D721Med (cell line): ENCODE measurements around the gene ZNF513.

Experiments
- DNase-seq: peaks from one replicate; pipeline ENCODE4 v3.0.0; 2011; ENCODE audit warnings: low spot score; ENCODE audit not compliant: insufficient read length
- FAIRE-seq: peaks from 2 replicates; lab custom pipeline; 2011; peaks lifted over from hg19 to GRCh38; lab: Jason Lieb, UNC
- CTCF ChIP-seq: IDR thresholded peaks from 2 replicates; pipeline ENCODE4 v1.5.1; 2012; ENCODE audit warnings: mild to moderate bottlenecking, control low read depth; ENCODE audit not compliant: insufficient read depth; ENCODE audit errors: missing control alignments

ZNF513 gene

GRCh38 chr2:27379836-27380625, 503 bp downstream of the ZNF513 start:
- no peak for TF ChIP-seq CTCF
- DNase-seq (no peak), FAIRE-seq (no peak)

DNA sequence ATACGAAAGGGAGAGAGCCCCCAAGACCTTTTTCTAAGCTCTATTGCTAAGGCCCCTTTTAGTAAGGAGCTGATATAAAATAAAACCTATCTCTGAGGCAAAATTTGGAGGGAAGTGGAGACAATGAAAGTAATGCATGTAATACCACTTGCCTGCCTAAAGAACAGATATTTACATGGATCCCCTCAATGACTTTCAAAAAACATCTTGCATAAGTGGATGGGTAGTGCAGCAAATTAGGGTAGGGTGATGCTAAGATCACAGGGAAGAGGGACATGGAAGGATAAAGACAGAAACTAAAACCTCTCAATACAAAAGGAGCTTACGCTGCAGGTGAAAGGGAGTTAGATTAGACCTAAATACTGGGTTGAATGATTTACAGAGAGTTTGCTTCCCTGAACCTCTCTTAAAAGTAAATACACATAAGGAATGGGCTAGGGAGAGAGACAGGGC, 1.1 kb downstream of the ZNF513 start:
- DNase-seq (no peak), FAIRE-seq (no peak)
- no peak for TF ChIP-seq CTCF

- FAIRE-seq (no peak), DNase-seq (no peak)
- no peak for TF ChIP-seq CTCF
Observed at GRCh38 chr2:27378809-27379290, 1.7 kb downstream of the ZNF513 start.

GRCh38 chr2:27378096-27378808, 2.3 kb downstream of the ZNF513 start:
- FAIRE-seq, result no peak

DNA sequence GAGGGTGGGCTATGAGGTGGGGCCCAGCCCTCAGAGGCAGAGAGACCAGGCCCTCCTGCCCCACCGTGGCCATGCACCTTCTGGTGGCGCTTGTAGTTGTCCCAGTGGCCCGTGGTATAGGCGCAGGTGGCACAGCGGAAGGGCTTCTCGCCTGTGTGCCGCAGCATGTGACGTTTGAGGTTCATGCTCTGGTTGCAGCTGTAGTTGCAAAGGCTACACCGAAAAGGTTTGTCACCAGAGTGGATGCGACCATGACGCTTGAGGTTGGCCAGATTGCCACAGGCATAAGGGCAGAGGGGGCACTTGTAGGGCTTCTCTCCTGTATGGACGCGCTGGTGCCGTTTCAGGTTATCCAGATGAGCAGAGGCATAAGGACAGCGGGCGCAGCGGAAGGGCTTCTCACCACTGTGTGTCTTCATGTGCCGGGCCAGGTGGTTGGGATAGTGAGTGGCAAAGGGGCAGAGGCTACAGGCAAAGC, 2.9 kb downstream of the ZNF513 start:
- TF ChIP-seq CTCF, result no peak
- FAIRE-seq, result no peak

More at GRCh38 chr2:27378096-27378808, 2.3 kb downstream of the ZNF513 start:
- peak; percentile 35 for TF ChIP-seq CTCF
- DNase-seq, result no peak

GRCh38 chr2:27376866-27377617, 3.5 kb downstream of the ZNF513 start:
- FAIRE-seq (no peak), DNase-seq (no peak)
- no peak for TF ChIP-seq CTCF

More for the DNA sequence above, 2.9 kb downstream of the ZNF513 start:
- no peak for DNase-seq
